GM12878 (cell line): Measurements from ENCODE around the gene FASTK.

Source experiments
- BRCA1 ChIP-seq: IDR thresholded peaks from 2 replicates; pipeline ENCODE4 v1.6.1; 2011; ENCODE audit warnings: low read depth, low read length, improper control_type of control experiment
- CHD2 ChIP-seq: IDR thresholded peaks from 2 replicates; pipeline ENCODE4 v1.6.1; 2011; ENCODE audit warnings: low read depth, low read length, improper control_type of control experiment, borderline replicate concordance
- CREB1 ChIP-seq: IDR thresholded peaks from 2 replicates; pipeline ENCODE4 v1.6.1; 2012; ENCODE audit warnings: low read depth, mild to moderate bottlenecking, inconsistent platforms
- CTCF ChIP-seq, 3 experiments: IDR thresholded peaks in 2 of 3; conservative IDR thresholded peaks in 1 of 3; 2 replicates each; pipeline ENCODE4 v1.5.1; 2011; ENCODE audit warnings: low read depth in 3 of 3, low read length in 3 of 3, mild to moderate bottlenecking in 3 of 3, control low read depth in 2 of 3, moderate library complexity in 2 of 3, inconsistent platforms in 1 of 3, mixed read lengths in 1 of 3; ENCODE audit not compliant: control insufficient read depth in 2 of 3, insufficient read depth in 1 of 3; ENCODE audit errors: extremely low read depth in 1 of 3
- ELK1 ChIP-seq: IDR thresholded peaks from 2 replicates; pipeline ENCODE4 v1.6.1; 2012; ENCODE audit warnings: low read depth, low read length, improper control_type of control experiment
- EP300 ChIP-seq, 2 experiments: fragments of 150-350 bp in 1 of 2; IDR thresholded peaks; 2 replicates each; pipeline ENCODE4 v1.6.1; 2011 to 2012; ENCODE audit warnings: low read depth in 2 of 2, low read length in 2 of 2, borderline replicate concordance in 1 of 2, improper control_type of control experiment in 1 of 2, inconsistent platforms in 1 of 2; ENCODE audit not compliant: control insufficient read depth in 1 of 2
- ETV6 ChIP-seq, 2 experiments: fragments of 450-650 bp in 1 of 2; IDR thresholded peaks in 1 of 2; conservative IDR thresholded peaks in 1 of 2; 2 replicates each; pipeline ENCODE4 v1.6.1; 2014; ENCODE audit warnings: antibody characterized with exemption in 1 of 2, borderline replicate concordance in 1 of 2, low read depth in 1 of 2, mild to moderate bottlenecking in 1 of 2, moderate library complexity in 1 of 2
- EZH2 ChIP-seq: IDR thresholded peaks from 2 replicates; pipeline ENCODE4 v1.6.1; 2012; ENCODE audit warnings: low read depth, mild to moderate bottlenecking, control low read depth, inconsistent platforms, low read length, borderline replicate concordance; ENCODE audit not compliant: control insufficient read depth
- MTA3 ChIP-seq: IDR thresholded peaks from 2 replicates; pipeline ENCODE4 v1.6.1; 2012; ENCODE audit warnings: low read length, inconsistent platforms, borderline replicate concordance
- POLR2A ChIP-seq: IDR thresholded peaks from 2 replicates; pipeline ENCODE4 v1.6.1; 2011; ENCODE audit warnings: low read depth, mild to moderate bottlenecking, low read length
- POLR2AphosphoS2 ChIP-seq: IDR thresholded peaks from 2 replicates; pipeline ENCODE4 v1.6.1; 2011; ENCODE audit warnings: low read depth, mild to moderate bottlenecking, low read length, improper control_type of control experiment, moderate library complexity
- POLR2AphosphoS5 ChIP-seq: IDR thresholded peaks from 2 replicates; pipeline ENCODE4 v1.6.1; 2011; ENCODE audit warnings: mild to moderate bottlenecking, low read length, inconsistent platforms
- SIN3A ChIP-seq: IDR thresholded peaks from 2 replicates; pipeline ENCODE4 v1.6.1; 2012; ENCODE audit warnings: low read depth, low read length, improper control_type of control experiment
- YY1 ChIP-seq: IDR thresholded peaks from 2 replicates; pipeline ENCODE4 v1.6.1; 2011; ENCODE audit warnings: low read depth, mild to moderate bottlenecking, low read length

- TF ChIP-seq CREB1 (no peak), MTA3 (no peak), CHD2 (no peak), POLR2A (no peak), CTCF (IDR thresholded peaks at IDR 0.05 in 2 of 3, conservative IDR thresholded peaks at IDR 0.05 in 1 of 3; ENCODE audit: control insufficient read depth in 2 of 3, extremely low read depth in 1 of 3, insufficient read depth in 1 of 3, low read depth in 3 of 3, low read length in 3 of 3) (no peak), EZH2 (no peak), SIN3A (no peak), POLR2AphosphoS2 (no peak), ELK1 (no peak), BRCA1 (no peak), ETV6 (conservative IDR thresholded peaks at IDR 0.05 in 1 of 2, IDR thresholded peaks at IDR 0.05 in 1 of 2; ENCODE audit: borderline replicate concordance in 1 of 2, low read depth in 1 of 2) (no peak), POLR2AphosphoS5 (no peak), EP300 (IDR thresholded peaks at IDR 0.05; ENCODE audit: borderline replicate concordance in 1 of 2, control insufficient read depth in 1 of 2, low read depth in 2 of 2, low read length in 2 of 2) (no peak), YY1 (no peak)
These were observed 36.6 kb downstream of the FASTK start for GRCh38 chr7:151043959-151044358.
